Right cardiac atrium (tissue), 5 donors: ENCODE results near the gene CCDC196. TPM values are rescaled to one million over a fixed set of nuclear protein-coding genes. Genes with fewer than 3 reads are reported as not detected.

Source experiments
- ATAC-seq, 2 donors: fragments of 200-7000 bp; cut with Tn5 transposase; one replicate each; pipeline versions ENCODE4 v1.8.0 to v1.9.1; 2020; ENCODE audit warnings: moderate library complexity in 2 of 2, mild to moderate bottlenecking in 1 of 2
- DNase-seq, 3 donors: peaks; one replicate each; pipeline ENCODE4 v3.0.0-alpha.2; 2020
- H3K27ac ChIP-seq: one replicate; pipeline ENCODE4 v1.5.1; 2013; ENCODE audit warnings: mild to moderate bottlenecking, low read length, control low read depth, moderate library complexity
- H3K27me3 ChIP-seq: one replicate; pipeline ENCODE4 v1.6.1; 2013; ENCODE audit not compliant: control insufficient read depth, insufficient read depth
- H3K4me1 ChIP-seq: one replicate; pipeline ENCODE4 v1.6.1; 2013; ENCODE audit warnings: low read length; ENCODE audit not compliant: control insufficient read depth, insufficient read depth
- H3K4me3 ChIP-seq: one replicate; pipeline ENCODE4 v1.5.1; 2013; ENCODE audit warnings: low read length, control low read depth
- H3K9me3 ChIP-seq: one replicate; pipeline ENCODE4 v1.6.1; 2013; ENCODE audit warnings: low read length; ENCODE audit not compliant: control insufficient read depth
- WGBS: extraction: QIAGEN DNeasy Blood & Tissue Kit; methylation state at CpG from one replicate; pipeline ENCODE4 v1.1.7; 2013; 5-methylcytosine and 5-hydroxymethylcytosine counted together
- intact Hi-C, 4 donors: fragments of 100-400 bp; cut with DNase I; formaldehyde crosslinking; loops; one replicate each; pipeline versions ENCODE4 v1.11.0 to v1.14.0; 2022 to 2023
- polyA plus RNA-seq: library from polyadenylated mRNA; stranded (reverse); fragments of 200-250 nt; gene quantifications from one replicate; pipeline ENCODE4 v1.2.3, GENCODE V29; 2013
- total RNA-seq, 4 donors: library from RNA; stranded (reverse); fragmentation: NEBNext Ultra II Directional; extraction: Animal tissue kit (Norgen Biotek cat#: 25700); gene quantifications; one replicate each; pipeline ENCODE4 v1.2.1, GENCODE V29; 2021
- donor health status: healthy with polysubstance abuse.
- donor health status: DM: no; HTN: yes; CAD: no.
- donor health status: DM: no; HTN: no; CAD: no.
- donor health status: DM: no; HTN: yes; CAD: no; lungs with severe emphysema.
- donor health status: DM: yes; HTN: yes; CAD: no.

The CCDC196 gene
- total and polyA plus RNA-seq, 5 donors = not detected

- ATAC-seq (no peak), DNase-seq (no peak)
- Histone ChIP-seq H3K27ac (no peak overlapping the region), H3K9me3 (no peaks in the 10 kb centered on the region), H3K4me1 (no peaks in the 10 kb centered on the region), H3K27me3 (no peaks in the 10 kb centered on the region), H3K4me3 (no peak overlapping the region)
- intact Hi-C loops = no loop called here
These were observed 13.9 kb upstream of the CCDC196 start for GRCh38 chr14:66472251-66472650.

GRCh38 chr14:66473223-66473622, 12.9 kb upstream of the CCDC196 start:
- no peak overlapping the region for H3K4me3 ChIP-seq
- DNase-seq (no peak), ATAC-seq (peak in 1 of 2 donors; percentile 67)
- no peaks in the 10 kb centered on the region for H3K4me1 ChIP-seq
- H3K9me3 ChIP-seq = no peaks in the 10 kb centered on the region
- no peak overlapping the region for H3K27ac ChIP-seq
- intact Hi-C loops = no loop called here
- no peaks in the 10 kb centered on the region for H3K27me3 ChIP-seq
- WGBS = 60% methylated on average over 2 of the region's 2 CpGs

GRCh38 chr14:66476964-66477363, 9.2 kb upstream of the CCDC196 start:
- intact Hi-C loops = no loop called here

GRCh38 chr14:66477567-66477966, 8.6 kb upstream of the CCDC196 start:
- ATAC-seq (no peak), DNase-seq (no peak)
- Histone ChIP-seq H3K4me1 (no peaks in the 10 kb centered on the region), H3K4me3 (no peak overlapping the region), H3K9me3 (no peaks in the 10 kb centered on the region), H3K27ac (no peak overlapping the region), H3K27me3 (no peaks in the 10 kb centered on the region)
- intact Hi-C loops = no loop called here

More at GRCh38 chr14:66476964-66477363, 9.2 kb upstream of the CCDC196 start:
- ATAC-seq (no peak), DNase-seq (no peak)
- 7% methylated on average over 1 of the region's 1 CpG for WGBS
- Histone ChIP-seq H3K27me3 (no peaks in the 10 kb centered on the region), H3K4me1 (no peaks in the 10 kb centered on the region), H3K27ac (no peak overlapping the region), H3K4me3 (no peak overlapping the region), H3K9me3 (no peaks in the 10 kb centered on the region)

GRCh38 chr14:66482873-66483272, 3.3 kb upstream of the CCDC196 start:
- H3K27me3 ChIP-seq = no peaks in the 10 kb centered on the region
- no peaks in the 10 kb centered on the region for H3K9me3 ChIP-seq
- intact Hi-C loops = no loop called here
- DNase-seq (no peak), ATAC-seq (no peak)
- 20% methylated on average over 2 of the region's 2 CpGs for WGBS
- H3K4me1 ChIP-seq = peaks cover 2% of the 10 kb centered on the region
- no peak overlapping the region for H3K4me3 ChIP-seq
- no peak overlapping the region for H3K27ac ChIP-seq

- Histone ChIP-seq H3K9me3 (no peaks in the 10 kb centered on the region), H3K4me1 (peaks cover 2% of the 10 kb centered on the region), H3K27me3 (no peaks in the 10 kb centered on the region), H3K27ac (no peak overlapping the region), H3K4me3 (no peak overlapping the region)
- intact Hi-C loops = no loop called here
- WGBS = 13% methylated on average over 1 of the region's 1 CpG
- no peak for DNase-seq
- ATAC-seq = peak; percentile 74 to 79
These were observed 2.8 kb upstream of the CCDC196 start for GRCh38 chr14:66483322-66483721.

GRCh38 chr14:66485029-66485428, 1.1 kb upstream of the CCDC196 start:
- Histone ChIP-seq H3K27me3 (no peaks in the 10 kb centered on the region), H3K4me3 (no peak overlapping the region), H3K9me3 (no peaks in the 10 kb centered on the region), H3K27ac (no peak overlapping the region), H3K4me1 (peaks cover 2% of the 10 kb centered on the region)
- intact Hi-C loops = no loop called here
- ATAC-seq = no peak
- no peak for DNase-seq
- 73% methylated on average over 3 of the region's 3 CpGs for WGBS

GRCh38 chr14:66487164-66487563, 993 bp downstream of the CCDC196 start:
- Histone ChIP-seq H3K27ac (no peak overlapping the region), H3K4me3 (no peak overlapping the region), H3K4me1 (peaks cover 2% of the 10 kb centered on the region), H3K27me3 (no peaks in the 10 kb centered on the region), H3K9me3 (no peaks in the 10 kb centered on the region)
- WGBS = 62% methylated on average over 2 of the region's 2 CpGs
- ATAC-seq (no peak), DNase-seq (no peak)
- intact Hi-C loops = no loop called here

- Histone ChIP-seq H3K27me3 (no peaks in the 10 kb centered on the region), H3K27ac (no peak overlapping the region), H3K4me3 (no peak overlapping the region), H3K4me1 (no peaks in the 10 kb centered on the region), H3K9me3 (no peaks in the 10 kb centered on the region)
- 70% methylated on average over 3 of the region's 3 CpGs for WGBS
- ATAC-seq (no peak), DNase-seq (no peak)
- intact Hi-C loops = loop anchor here in 1 of 4 donors (10.0 kb wide), 1 partner anchor 654 kb away; no protein-coding TSS in a partner anchor
These were observed 4.3 kb downstream of the CCDC196 start for GRCh38 chr14:66490143-66491111.

GRCh38 chr14:66493750-66494149, 7.6 kb downstream of the CCDC196 start:
- no peak for DNase-seq
- H3K4me1 ChIP-seq = no peaks in the 10 kb centered on the region
- no peaks in the 10 kb centered on the region for H3K27me3 ChIP-seq
- no peak overlapping the region for H3K4me3 ChIP-seq
- H3K27ac ChIP-seq = no peak overlapping the region
- intact Hi-C loops = loop anchor here in 1 of 4 donors (10.0 kb wide), 1 partner anchor 651 kb away; no protein-coding TSS in a partner anchor
- no peaks in the 10 kb centered on the region for H3K9me3 ChIP-seq
- ATAC-seq = no peak

- Histone ChIP-seq H3K4me1 (no peaks in the 10 kb centered on the region), H3K4me3 (peak overlapping the region; percentile 7), H3K9me3 (no peaks in the 10 kb centered on the region), H3K27me3 (no peaks in the 10 kb centered on the region), H3K27ac (no peak overlapping the region)
- ATAC-seq = peak; percentile 88 to 94
- WGBS = under 1% methylated on average over 4 of the region's 4 CpGs
- intact Hi-C loops = loop anchor here in 1 of 4 donors (10.0 kb wide), 1 partner anchor 649 kb away; no protein-coding TSS in a partner anchor
- DNase-seq = no peak
These were observed 9.3 kb downstream of the CCDC196 start for GRCh38 chr14:66495218-66496098.
